Inferior parietal cortex (tissue), 1 donor: Measurements from ENCODE around the gene CTNNA2.

Source experiments
- DNase-seq: peaks from one replicate; pipeline ENCODE4 v3.0.0-alpha.2; 2016; ENCODE audit errors: extremely low spot score

CTNNA2 gene

DNA sequence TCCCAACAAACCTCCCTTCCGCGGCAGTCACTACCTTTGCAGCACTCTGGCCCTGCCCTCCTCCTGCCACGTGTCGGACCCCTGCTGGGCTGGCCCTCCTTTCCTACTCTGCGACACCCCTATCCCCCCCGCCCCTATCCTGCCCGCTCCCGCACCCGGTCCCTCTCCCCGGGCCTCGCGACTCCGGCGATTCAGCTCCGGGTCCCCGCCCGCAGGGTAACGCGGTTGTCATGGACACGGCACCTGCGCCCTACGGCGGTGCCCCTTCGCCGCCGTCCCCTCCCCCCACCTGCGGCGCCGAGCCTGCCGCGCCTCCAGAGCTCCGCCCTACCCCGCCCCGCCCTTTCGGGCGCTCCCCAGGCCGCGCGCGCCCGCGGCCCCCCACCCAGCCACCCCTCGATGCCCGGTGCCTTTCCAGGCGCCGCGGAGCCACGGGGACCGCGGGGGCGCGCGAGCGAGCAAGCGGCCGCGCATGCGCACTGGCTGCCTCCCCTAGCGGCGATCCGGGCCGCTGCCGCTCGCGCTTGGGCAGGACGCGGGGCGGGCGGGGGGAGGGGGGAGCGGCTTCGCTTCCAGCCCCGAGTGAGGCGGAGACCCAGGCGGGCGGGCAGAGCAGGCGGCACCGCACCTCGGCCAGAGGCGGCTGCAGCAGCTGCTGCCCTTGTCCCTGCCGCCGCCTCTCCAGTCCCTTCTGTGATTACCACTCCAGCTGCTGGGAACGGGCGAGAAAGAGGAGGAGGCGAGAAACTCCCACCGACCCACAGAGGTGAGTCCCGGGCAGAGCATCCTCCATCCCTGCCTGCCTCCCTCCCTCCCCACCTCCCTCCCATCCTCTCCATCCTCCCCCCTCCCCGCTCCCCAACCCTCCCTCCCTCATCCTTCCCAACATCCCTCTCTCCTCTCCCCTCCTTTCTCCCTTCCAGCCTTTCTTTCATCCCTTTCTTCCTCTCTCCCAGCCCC, at the start of gene CTNNA2:
Gene CTNNA2, plus strand, starts transcription at position 610 of the 960 bp plus-strand sequence.
- DNase-seq, result peak; percentile 74

DNA sequence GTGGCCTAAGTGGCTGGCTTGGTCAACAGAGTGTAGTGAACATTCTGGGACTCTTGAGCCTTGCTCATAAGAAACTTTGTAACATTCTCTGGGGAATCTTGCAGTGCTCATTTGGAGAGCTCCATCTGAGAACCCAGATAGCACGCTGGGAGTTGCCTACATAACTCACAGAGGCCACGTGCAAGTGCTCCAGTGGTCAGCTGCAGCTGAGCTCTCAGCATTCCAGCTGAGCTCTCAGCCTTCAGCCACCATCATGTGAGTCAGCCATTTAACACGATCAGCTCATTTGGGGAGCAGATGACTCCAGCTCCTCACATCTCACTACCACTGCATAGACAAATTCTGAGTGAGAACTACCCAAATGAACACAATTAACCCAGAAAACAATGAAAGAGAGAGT, 25.5 kb upstream of the CTNNA2 start:
- DNase-seq, result no peak

DNA sequence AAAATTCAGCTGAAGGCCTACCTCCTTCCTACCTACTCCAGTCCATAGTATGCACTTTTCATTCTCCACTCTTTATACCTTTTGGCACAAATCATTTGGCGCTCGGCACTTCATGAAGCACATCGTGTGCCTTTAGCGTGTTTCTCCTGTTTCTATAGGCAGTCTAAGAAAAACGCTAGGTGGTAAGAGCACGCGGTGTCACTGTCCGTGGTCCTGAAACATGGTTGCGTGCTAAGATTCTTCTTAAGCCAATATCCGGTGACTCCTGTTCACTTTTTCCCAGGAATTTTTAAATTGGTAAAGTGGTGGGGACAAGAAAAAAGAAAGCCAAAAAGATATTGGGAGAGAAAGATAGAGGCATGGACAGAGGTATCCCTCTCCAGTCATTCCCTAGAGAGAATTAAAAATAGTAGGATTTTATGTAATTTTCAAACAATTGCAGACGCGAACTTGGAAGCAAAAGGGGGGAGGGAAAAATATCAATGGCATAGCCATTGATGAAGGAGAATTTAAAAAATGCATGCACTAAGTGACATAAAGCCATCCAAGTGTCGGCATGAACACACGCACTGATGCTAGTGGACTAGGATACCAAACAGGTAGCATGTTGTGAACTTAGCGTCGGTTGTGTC, 1.4 kb upstream of the CTNNA2 start:
- DNase-seq, result peak; percentile 58

DNA sequence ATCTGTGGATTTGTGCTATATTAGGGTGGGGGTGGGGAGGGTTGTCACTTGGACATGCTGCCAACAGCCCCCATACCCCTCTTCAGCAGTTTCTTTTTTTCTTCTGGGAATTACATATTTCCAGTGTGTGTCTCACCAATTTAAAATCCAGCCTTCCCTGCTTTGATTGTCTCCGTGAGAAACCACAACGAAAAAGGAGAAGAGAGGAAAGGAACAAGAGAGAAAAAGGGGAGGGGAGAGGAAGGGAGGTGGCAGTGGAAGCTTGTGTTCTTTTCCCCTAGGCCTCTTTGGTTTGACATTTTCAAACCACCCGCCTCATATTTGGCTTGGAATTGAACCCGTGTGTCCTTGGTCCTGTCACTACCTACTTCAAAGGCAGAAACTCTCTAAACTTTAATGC, 860 bp downstream of the CTNNA2 start:
- DNase-seq, result no peak

DNA sequence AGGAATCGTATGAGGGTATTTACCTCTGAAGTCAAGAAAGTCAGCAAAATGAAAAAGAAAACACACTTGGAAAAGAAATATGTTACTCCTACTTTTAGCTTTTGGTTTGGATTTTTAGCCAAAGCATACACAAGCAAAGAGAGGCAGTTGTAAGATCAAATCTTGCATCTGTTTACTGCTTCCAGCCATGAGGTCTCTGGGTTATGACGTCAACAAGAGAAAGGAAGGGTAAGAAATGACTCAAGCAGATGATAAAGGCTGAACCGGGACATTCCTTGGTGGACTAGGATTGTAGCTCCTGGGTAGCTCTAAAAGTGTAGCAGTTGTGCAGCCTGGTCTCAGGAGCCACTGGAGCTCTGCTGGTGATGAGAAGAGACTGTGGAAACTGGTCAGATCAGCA, 16.8 kb downstream of the CTNNA2 start:
- DNase-seq, result no peak

DNA sequence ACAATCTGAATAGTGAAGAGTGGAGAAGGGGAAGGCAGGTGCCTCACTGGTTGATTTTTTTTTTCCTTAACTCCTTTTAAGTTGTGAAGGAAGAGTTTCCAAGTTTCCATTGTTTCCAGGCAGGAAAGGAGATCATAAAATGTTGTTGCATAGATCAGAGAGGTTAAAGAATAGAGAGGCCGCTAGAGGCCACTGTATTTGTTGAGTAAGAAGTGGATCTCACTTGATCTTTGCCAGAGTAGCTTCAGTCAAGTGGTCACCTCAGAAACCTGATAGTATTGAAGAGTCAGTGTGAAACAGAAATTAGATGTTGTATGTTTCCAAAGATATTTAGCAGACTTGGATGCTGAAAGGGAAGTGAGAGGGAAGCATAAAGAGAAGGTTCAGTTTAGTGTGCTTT, 17.6 kb downstream of the CTNNA2 start:
- DNase-seq, result no peak

DNA sequence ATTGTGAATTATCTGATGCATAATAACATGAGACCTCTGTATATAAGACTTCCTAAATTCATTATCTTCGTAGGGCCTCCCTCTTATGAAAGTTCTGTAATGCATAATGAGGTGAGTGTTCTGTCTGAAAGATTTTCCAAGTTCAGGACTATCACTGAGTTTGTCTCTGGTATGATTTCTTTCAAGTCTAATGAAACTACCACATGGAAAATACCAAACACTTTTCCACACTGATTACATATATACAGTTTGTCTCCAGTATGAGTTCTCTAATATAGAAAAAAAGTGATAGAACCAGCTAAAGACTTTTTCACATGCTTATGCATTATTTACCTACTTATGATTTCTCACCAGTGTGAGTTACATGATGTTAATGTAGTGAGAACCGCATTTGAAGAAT, 34.7 kb downstream of the CTNNA2 start:
- DNase-seq, result no peak

DNA sequence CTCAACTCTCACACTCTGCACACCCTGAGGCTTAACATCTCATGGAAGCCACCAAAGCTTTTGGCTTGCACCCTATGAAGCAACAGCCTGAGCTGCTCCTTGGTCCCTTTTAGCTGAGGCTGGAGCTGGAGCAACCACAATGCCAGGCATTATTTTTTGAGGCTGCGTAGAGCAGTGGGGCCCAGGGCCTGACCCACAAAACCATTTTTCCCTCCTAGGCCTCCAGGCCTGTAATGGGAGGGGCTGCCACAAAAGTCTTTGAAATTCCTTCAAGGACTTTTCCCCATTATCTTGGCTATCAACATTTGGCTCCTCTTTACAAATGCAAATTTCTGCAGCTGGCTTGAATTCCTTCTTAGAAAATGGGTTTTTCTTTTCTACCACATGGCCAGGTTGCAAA, 39.8 kb downstream of the CTNNA2 start:
- DNase-seq, result no peak

DNA sequence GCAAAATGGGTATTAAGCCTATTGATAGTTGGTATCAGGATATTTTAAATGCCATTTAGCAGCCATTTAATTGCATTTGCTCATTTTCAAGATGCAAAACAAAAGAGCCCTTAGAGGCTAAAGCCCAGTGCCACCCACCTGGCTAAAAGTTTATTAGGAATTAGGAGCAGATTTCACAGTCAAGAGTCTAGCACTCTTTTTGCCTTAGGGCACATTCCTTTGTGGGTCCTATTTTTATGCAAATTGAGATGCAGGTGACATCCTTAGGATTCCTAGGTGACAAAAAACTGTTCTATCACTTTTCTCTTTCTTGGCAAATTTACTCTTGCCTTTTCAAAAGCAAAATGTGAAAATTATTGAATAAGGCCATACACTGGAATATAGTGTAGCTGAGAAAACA, 42.0 kb downstream of the CTNNA2 start:
- no peak for DNase-seq

DNA sequence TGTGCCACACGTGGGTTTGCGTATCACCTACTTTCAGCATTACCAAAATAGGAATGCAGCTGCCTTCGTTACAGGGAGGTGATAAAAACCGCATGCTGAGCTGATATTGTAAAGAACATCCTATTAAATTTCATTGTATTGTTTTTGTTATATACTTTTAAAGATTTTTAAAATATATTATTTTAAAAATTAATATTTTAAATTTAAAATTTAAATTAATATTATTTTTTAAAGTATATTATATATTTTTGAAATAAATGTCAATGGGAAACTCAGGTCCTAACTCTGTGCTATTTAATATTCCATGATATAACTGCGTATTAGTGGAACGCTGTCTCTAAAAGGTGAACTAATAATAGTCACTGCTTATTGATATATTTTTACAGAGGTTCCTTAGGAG, 51.2 kb downstream of the CTNNA2 start:
- no peak for DNase-seq

DNA sequence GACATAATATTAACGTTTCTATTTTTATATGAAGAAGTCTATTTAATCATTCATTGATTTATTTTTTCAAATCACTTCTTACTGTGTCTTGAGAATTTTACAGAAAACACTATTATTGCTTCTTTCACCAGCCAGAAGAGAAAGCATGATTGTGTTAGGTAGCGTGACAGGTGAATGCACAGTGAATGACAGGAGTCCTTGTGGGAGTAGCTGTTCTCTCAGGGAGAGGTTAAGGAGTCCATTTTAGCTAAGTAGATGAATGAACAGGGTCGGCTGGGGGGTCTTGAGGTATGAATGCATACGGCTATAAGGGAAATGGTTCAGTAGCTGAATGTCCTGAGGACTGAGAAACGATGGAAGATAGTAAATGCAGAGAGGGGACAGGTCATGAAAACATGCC, 56.2 kb downstream of the CTNNA2 start:
- no peak for DNase-seq

DNA sequence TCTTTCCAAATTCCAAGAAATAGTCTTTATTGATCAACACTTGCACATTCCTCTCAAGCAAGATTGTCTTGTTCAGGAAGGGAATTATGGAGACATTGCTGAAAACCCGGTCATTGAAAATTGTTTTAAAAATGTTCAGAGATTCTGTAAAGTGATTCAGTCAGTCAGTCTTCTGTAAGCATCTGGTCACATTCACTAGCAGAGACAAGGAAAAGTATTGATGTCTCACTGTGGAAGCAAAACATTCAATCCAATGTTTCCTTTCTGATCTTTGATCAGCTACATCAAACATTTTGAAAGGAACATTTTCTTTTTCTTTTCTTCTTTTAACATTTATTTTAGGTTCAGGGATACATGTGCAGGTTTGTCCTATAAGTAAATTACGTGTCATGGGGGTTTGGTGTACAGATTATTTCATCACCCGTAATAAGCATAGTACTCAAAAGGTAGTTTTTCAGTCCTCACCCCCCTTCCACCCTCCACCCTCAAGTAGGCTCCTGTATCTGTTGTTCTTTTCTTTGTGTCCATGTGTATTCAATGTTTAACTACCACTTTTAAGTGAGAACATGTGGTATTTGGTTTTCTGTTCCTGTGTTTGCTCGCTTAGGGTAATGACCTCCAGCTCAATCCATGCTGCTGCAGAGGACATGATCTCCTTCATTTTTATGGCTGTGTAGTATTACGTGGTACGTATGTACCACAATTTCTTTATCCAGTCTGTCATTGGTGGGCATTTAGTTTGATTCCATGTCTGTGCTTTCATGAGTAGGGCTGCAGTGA, 61.2 kb downstream of the CTNNA2 start:
- no peak for DNase-seq

DNA sequence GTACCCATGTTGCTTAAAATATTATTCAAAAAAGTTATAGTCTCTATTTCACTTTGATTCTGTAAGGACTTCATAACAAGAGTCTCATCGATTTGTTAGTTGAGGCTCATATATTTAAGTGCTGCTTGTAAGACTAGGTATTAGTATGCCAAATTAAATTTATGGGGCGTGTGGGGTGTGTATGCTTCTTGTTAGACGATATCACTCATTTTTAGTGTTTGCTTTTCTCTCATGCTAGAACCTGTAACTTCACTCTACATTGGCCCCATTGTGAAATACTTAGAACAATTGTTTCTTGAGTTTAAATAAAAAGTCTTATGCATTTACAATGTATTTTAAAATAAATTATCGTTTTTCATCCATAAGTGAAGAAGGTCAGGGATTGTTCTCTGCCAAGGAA, 63.6 kb downstream of the CTNNA2 start:
- no peak for DNase-seq

DNA sequence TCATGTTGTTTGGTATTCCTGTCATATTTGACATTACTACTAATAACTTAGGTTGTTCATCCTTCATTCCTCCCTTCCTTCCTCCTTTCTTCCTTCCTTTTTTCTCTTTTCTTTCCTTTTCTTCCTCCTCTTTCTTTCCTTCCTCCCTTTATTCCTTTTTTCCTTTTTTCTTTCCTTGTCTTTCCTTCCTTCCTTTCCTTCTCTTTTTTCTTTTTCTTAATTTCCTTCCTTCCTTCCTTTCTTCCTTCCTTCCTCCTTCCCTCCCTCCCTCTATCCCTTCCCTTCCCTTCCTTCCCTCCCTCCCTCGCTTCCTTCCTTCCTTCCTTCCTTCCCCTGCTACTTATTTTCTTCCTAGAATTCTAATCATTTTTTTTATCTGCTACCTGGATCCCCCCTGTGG, 66.1 kb downstream of the CTNNA2 start:
- DNase-seq, result no peak

DNA sequence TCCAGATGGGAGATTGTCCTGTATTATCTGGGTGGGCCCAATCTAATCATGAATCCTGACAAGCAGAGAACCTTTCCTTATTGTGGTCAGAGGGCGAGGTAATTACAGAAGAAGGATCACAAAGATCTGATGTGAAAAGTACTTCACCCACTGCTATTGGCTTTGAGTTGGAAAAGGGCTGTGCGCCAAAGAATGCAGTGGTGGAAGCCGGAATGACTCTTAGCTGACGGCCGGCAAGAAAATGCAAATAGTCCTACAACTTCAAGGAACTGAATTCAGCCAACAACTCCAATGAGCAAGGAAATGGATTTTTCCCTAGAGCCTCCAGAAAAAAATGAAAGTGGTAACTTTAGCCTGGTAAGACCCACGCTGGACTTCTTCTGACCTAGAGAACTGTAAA, 67.3 kb downstream of the CTNNA2 start:
- no peak for DNase-seq

DNA sequence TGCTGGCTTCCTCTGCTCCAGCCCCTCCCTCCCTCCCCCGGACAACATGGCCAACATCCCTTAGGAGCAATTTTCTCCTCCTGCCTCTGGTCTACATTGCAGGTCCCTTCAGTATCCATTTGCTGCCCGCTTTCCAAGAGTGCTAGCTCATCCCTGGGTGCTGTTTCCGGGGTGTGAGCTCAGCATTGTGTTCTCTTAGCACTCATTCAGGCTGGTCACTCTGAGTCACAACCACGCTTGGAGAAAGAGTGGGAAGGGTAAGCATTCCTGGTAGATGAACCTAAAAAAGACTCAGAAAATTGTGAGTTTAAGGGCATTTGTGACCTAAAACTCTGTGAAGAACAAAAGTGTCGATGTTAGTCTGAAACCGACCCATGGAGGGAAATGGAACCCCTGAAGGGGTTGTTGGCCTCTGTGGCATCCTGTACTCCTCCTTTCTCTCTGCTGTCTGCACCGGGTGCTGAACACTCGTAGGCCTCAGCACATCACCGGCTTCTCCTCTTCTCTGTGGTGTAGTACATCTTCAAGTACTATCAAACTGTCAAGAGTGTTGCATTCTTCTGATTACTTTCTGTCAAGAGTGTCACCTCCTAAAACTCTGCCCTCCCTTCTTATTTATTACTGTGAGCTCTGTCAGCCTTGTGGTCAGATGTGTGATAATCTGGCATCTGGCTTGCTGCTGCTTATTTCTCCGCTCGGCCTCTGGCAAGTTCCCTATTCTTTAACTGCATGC, 73.0 kb downstream of the CTNNA2 start:
- no peak for DNase-seq

DNA sequence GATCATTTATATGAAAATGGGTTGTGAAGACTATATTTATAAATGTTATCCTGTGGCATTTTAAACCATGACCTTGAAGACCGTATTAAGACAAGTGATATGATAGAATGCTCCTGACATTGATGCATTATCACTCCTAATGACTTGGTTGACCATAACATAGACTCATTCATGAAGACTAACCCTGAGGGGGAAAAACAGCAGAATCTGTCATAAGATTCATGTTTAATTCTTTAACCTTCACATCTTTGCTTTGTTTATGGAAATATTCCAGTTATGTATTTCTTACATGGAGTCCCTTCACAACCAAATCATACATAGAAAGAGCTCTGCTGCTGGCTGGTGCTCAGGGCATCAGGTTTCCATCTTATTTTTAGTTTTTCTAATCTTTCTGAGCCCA, 78.4 kb downstream of the CTNNA2 start:
- no peak for DNase-seq

DNA sequence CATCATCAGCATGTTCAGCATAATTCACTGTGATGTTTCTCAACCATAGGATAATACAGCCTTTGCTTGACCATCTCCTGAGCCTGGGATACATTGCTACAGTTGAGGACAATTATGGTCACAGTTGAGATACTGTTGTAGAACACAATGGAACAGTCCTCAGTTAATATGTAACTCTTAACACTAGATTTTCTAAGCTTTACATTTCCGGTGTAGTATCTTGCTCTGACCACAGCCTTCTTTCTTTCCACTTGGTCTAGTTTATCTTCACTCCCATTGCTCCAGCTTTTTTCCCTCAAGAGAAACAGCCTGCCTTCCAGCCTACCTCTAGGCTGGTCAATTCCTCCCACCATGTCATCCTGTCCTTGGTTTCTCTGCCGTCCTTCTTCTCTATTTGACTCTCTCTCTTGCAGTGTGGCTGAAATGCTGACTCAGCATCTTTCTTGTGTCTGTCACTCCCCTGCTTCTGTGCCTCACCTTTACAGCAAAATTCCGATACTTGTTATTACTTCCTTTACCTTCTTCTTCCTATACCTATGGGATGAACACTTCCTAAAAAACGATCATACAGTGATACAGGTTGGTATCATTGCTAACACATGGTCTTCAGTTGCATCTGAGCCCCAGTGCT, 80.5 kb downstream of the CTNNA2 start:
- DNase-seq, result no peak

DNA sequence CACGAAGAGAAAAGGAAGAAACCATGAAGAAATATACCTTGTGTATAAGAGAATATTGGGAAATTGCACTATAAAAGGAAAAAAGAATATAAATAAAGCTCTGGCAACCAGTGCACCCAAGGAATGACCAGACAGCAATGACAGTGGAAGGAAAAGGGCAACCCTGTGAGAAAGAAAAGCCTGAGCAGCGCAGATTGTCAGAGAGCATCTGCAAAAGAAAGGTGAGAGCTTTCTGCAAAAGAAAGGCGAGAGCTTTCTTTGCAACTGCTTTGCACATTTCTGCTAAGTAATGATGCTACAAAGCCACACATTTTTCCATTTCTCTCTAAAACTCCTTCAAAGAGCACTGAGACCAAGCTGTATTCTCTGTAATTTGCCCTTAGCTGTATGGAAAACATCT, 83.6 kb downstream of the CTNNA2 start:
- no peak for DNase-seq

DNA sequence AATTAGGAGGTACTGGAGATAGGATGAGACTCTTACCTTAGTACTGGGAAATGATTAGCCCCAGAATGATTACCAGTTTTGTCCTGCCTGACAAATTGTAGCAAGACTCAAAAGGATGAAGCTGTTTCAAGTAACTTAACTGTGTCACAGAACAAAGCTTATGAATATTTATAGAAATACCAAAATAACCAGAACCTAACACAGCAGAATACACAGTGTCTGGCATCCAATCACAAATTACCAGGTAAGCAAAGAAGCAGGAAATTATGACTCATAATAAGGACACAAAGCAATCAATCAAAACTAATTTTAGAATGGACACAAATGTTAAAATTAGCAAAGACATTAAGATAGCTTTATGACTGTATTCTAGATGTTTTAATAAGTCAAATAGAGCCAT, 91.9 kb downstream of the CTNNA2 start:
- DNase-seq, result no peak

DNA sequence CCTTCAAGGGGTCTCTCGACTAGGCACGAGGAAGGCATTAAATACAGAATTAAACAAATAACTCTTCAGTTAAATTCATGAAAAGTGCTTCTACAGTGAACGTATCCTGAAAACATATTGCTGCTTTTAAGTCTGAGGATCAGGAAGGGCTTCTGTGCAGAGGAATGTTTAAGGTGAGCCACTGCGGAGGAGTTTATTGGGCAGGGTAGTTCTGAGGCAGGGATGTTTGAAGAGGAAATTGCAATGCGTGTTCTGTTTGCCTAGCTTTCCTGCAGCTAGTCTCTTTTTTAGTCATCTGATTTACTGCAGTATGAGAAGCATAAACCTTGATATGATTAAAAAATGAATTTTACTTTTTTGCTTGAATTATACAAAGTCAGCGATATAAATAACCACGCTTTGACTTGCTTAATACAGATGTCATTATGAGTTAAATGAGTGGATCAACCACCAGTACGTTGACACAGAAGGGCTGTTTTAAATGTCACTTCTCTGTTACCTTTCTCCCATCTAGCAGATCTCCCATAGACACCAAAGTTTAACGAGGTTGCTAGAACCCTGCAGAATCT, 98.7 kb downstream of the CTNNA2 start:
- no peak for DNase-seq
